Right ventricle myocardium superior (tissue), 1 donor: ENCODE results near the gene SEL1L2. TPM values are rescaled to one million over a fixed set of nuclear protein-coding genes. Genes with fewer than 3 reads are reported as not detected.

ENCODE experiments used
- ATAC-seq: fragments of 200-7000 bp; cut with Tn5 transposase; one replicate; pipeline ENCODE4 v1.9.1; 2020; ENCODE audit warnings: mild to moderate bottlenecking; ENCODE audit not compliant: poor library complexity
- DNase-seq: peaks from one replicate; pipeline ENCODE4 v3.0.0-alpha.2; 2020
- intact Hi-C: fragments of 100-400 bp; cut with DNase I; formaldehyde crosslinking; loops from one replicate; pipeline ENCODE4 v1.11.2; 2022
- total RNA-seq: library from RNA; stranded (reverse); fragmentation: NEBNext Ultra II Directional; extraction: Animal tissue kit (Norgen Biotek cat#: 25700); gene quantifications from one replicate; pipeline ENCODE4 v1.2.1, GENCODE V29; 2021
- donor health status: DM: no; HTN: yes; CAD: no; lungs with severe emphysema.

SEL1L2 gene
- total RNA-seq, 1 donor from 2014 or later: 0.43 TPM

- ATAC-seq: no peak
- DNase-seq: no peak
- intact Hi-C loops: no loop called here
These were observed 112.6 kb downstream of the SEL1L2 start for GRCh38 chr20:13877793-13878192.

- intact Hi-C loops: no loop called here
- DNase-seq (no peak), ATAC-seq (no peak)
These were observed 115.1 kb downstream of the SEL1L2 start for GRCh38 chr20:13875265-13875811.

- ATAC-seq (no peak), DNase-seq (no peak)
- intact Hi-C loops: no loop called here
These were observed 115.8 kb downstream of the SEL1L2 start for GRCh38 chr20:13874394-13875157.

DNA sequence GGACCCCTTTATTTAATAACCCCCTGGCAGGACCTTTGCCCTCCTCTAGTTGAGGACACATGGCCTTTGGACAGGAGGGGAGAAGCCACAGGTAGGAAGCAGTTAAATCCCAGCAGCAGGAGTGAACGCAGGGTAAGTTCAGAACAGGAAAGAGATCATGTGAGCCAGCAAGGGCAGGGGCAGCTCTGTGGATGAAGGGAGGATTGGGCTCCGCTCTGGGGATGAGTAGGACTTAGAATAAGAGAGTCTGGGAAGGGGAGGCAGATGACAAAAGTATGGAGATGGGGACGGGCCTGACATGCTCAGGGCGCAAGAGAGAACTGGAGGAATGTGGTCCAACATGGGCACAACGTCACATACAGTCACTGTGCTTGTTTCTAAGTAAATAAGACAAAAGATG lies 116.6 kb downstream of the SEL1L2 start:
- intact Hi-C loops: no loop called here
- ATAC-seq: no peak
- DNase-seq: no peak

GRCh38 chr20:13870170-13870748 lies 120.2 kb downstream of the SEL1L2 start:
- intact Hi-C loops: no loop called here
- no peak for DNase-seq
- no peak for ATAC-seq

DNA sequence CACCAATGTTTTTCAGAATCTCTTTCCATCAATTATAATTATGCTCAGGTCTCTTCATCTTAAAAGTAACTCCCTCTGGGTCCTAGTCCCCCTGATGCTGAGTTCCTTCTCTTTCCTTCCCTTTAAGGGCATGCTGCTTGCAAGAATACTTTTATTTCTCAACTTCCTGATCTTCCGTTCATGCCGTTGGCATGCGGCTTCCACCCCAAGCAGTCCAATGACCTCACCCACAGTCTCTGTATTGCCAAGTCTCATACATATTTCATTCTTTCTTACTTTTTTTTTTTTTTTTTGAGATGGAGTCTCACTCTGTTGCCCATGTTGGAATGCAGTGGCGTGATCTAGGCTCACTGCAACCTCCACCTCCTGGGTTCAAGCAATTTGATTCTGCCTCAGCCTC lies 122.1 kb downstream of the SEL1L2 start:
- intact Hi-C loops: no loop called here
- DNase-seq (no peak), ATAC-seq (peak; percentile 39)

- ATAC-seq: peak; percentile 56
- intact Hi-C loops: no loop called here
- DNase-seq: no peak
These were observed 124.5 kb downstream of the SEL1L2 start for GRCh38 chr20:13865791-13866351.

DNA sequence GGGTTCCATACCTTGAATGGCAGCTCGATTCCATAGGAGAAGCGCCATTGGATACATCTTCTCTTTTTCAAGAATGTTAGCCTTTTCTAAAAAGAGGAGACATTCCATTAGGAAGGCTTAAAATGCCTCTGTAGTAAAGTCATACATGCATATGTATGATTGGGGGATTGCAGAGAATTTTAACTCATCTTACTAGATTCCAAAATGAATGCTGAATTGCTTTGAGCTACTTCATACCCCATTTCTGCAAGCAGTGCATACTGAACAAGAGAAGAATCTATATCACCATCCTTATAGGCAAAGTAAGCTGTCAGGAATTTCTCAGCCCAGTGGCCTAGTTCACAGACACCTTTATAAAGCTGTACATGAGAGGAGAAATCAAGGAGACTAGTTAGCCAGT lies 125.3 kb downstream of the SEL1L2 start:
- ATAC-seq (peak; percentile 38), DNase-seq (no peak)
- intact Hi-C loops: no loop called here

- DNase-seq (no peak), ATAC-seq (peak; percentile 56)
- intact Hi-C loops: no loop called here
These were observed 127.2 kb downstream of the SEL1L2 start for GRCh38 chr20:13863244-13863643.

- ATAC-seq (no peak), DNase-seq (no peak)
- intact Hi-C loops: no loop called here
These were observed 128.2 kb downstream of the SEL1L2 start for GRCh38 chr20:13862245-13862644.

- ATAC-seq: no peak
- intact Hi-C loops: no loop called here
- no peak for DNase-seq
These were observed 131.5 kb downstream of the SEL1L2 start for GRCh38 chr20:13858871-13859270.

DNA sequence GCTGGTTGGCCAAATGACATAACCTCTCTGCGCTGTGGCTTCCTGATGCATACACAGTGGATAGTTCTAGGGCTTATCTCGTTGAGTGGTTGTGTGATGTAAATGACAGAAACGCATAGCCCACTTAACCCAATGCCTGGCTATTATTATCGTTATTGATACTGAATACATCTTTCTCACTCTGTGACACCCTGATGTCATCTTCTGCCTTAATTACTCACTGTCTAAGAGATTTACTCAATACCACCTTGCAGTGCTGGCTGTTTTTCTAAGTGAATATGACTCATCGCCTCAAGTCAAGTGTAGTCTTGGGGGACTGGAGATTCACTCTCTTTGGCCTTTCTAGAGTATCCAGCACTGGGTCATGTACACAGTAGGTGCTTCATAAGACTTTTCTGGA lies 132.0 kb downstream of the SEL1L2 start:
- intact Hi-C loops: no loop called here
- no peak for ATAC-seq
- DNase-seq: no peak

GRCh38 chr20:13857961-13858360 lies 132.5 kb downstream of the SEL1L2 start:
- DNase-seq (no peak), ATAC-seq (no peak)
- intact Hi-C loops: no loop called here

GRCh38 chr20:13857304-13857703 lies 133.1 kb downstream of the SEL1L2 start:
- ATAC-seq (peak; percentile 96), DNase-seq (peak; percentile 85)
- intact Hi-C loops: no loop called here

- no peak for ATAC-seq
- no peak for DNase-seq
- intact Hi-C loops: no loop called here
These were observed 134.1 kb downstream of the SEL1L2 start for GRCh38 chr20:13856354-13856753.

- ATAC-seq: no peak
- intact Hi-C loops: no loop called here
- DNase-seq: no peak
These were observed 134.8 kb downstream of the SEL1L2 start for GRCh38 chr20:13855613-13856012.

- ATAC-seq (no peak), DNase-seq (no peak)
- intact Hi-C loops: no loop called here
These were observed 138.1 kb downstream of the SEL1L2 start for GRCh38 chr20:13852306-13852705.

DNA sequence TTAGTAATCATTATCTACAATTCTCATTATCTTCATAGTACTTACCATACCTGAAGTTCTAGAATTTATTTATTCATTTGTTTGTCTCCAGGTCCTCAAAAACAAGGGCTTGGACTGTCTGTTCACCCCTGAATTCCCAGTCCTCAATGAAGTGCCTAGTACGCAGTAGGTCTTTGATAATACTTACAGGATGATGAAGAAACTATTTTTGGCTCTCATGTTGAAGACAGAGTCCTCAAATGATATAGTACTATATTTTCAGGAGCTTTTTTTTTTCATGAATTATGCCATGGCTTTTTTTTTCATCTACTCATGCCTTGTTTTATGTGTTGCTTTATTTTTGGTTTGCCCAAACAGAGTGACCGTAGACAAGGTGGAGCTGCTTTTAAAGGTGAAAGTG lies 139.1 kb downstream of the SEL1L2 start:
- intact Hi-C loops: no loop called here
- ATAC-seq: peak; percentile 77

DNA sequence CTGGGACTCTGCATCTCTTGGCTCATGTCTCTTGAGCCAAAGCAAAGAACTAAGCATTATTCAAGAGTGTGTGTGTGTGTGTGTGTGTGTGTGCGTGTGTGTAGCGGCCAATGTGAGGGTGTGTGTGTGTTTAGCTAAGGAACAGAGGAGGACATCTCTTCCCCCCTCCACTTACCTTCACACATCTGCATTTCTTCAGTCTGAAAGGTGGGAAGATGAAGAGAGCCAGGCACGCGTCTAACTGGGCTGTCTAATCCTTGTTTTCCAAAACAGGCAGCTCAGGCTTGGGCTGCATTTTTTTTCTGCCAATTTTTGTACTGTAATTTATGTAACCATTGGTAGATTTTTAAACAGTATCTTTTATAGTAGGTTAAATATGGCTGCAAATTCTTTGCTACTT lies 146.1 kb downstream of the SEL1L2 start:
- ATAC-seq (no peak), DNase-seq (no peak)
- intact Hi-C loops: no loop called here

More for the DNA sequence above, 139.1 kb downstream of the SEL1L2 start:
- DNase-seq: no peak

DNA sequence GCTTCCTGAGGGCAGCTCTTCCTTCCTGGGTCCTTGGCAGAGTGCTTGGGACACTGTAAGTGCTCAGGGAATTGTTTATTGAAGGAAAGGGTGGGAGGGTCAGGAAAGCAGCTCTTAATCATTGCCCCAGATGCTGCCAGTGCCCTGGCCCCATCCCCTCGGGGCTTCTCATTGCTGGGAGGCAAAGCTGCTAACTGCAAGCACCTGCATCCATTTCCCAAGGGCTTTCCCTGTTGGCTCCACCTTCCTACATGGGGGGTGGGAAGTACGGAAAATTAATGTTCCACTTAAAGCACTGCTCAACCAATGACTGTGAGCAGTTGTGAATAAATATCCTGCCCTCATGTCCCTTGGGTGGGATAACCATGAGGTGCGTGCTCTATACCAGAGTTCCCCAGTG lies 149.2 kb downstream of the SEL1L2 start:
- no peak for ATAC-seq
- intact Hi-C loops: no loop called here
- no peak for DNase-seq
